ENCODE data around the gene TMEM235.

DNA sequence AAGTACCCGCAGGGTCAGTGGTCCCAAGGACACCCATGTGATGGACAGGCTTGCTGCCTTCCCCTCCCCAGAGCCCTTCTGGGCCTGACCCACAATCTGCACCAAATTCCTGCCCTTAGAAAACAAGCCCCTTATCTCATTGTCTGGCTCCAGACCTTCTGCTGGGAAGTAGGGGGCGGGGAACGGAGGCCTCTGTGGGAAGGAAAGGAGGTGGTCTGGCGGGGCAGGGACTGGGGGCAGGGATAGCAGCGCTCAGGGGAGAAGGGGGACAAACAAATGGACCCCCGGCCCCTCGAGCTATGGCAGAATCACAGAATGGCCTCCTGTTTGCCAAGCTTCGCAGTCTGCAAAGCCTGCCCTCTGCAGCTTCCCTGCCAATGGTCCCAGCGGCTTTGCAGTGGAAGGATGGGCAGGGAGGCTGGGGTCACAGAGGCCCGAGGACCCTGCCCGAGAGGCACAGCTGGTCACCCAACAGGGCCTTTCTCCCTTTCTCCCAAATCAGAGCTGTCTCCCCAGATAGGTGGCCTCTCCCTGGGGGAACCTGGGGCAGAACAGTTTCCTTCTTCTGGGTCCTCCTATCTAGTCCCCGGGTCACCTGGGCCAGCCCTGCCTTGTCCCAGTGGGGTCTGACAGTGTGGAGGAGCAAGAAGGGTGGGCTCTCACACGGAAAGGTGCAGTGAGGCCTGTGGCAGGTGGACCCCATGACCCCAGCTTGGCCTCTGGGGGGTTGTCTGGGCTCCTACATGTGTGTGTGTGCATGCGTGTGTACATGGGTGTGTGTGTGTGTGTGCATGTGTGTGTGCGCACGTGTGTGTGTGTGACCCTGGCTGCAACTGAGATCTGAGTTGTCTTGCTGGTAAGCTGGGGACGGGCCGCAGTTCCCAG, 25.5 kb downstream of the TMEM235 start:
- TF ChIP-seq, protein P1, sequence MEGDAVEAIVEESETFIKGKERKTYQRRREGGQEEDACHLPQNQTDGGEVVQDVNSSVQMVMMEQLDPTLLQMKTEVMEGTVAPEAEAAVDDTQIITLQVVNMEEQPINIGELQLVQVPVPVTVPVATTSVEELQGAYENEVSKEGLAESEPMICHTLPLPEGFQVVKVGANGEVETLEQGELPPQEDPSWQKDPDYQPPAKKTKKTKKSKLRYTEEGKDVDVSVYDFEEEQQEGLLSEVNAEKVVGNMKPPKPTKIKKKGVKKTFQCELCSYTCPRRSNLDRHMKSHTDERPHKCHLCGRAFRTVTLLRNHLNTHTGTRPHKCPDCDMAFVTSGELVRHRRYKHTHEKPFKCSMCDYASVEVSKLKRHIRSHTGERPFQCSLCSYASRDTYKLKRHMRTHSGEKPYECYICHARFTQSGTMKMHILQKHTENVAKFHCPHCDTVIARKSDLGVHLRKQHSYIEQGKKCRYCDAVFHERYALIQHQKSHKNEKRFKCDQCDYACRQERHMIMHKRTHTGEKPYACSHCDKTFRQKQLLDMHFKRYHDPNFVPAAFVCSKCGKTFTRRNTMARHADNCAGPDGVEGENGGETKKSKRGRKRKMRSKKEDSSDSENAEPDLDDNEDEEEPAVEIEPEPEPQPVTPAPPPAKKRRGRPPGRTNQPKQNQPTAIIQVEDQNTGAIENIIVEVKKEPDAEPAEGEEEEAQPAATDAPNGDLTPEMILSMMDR (conservative IDR thresholded peaks at IDR 0.05; ENCODE audit: low read length), result no peak
- TF ChIP-seq EZH2phosphoT487 (IDR thresholded peaks at IDR 0.05; ENCODE audit: borderline replicate concordance, low read depth, low read length), result no peak
